Cerebellar nuclear complex (tissue), 1 donor: Measurements from ENCODE around the gene CCIN.

ENCODE experiments used
- DNase-seq, 2 experiments: peaks; one replicate each; lab custom pipeline; 2025; lab: John Stamatoyannopoulos, UW

CCIN gene

GRCh38 chr9:36140086-36141084 lies 28.8 kb upstream of the CCIN start:
- no peak for DNase-seq

GRCh38 chr9:36141288-36141687 lies 27.9 kb upstream of the CCIN start:
- DNase-seq, result no peak

DNA sequence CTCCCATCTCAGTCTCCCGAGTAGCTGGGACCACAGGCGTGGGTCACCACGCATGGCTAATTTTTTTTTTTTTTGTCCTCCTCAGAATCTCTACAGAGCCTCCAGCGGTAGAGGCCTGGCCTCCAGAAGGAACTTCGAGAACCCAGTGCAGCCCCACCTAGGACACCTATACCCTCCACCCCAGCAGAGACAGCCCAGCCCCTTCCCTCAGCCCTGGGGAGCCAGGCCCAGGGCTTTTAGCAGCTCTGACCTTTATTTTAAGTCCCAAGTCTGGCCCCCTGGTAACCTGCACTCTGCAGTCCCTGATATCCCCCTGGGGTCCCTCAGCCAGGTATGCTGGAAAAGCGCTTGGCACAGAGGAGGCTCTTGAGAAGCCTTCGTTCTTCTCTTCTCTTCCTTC lies 27.4 kb upstream of the CCIN start:
- DNase-seq, result no peak

DNA sequence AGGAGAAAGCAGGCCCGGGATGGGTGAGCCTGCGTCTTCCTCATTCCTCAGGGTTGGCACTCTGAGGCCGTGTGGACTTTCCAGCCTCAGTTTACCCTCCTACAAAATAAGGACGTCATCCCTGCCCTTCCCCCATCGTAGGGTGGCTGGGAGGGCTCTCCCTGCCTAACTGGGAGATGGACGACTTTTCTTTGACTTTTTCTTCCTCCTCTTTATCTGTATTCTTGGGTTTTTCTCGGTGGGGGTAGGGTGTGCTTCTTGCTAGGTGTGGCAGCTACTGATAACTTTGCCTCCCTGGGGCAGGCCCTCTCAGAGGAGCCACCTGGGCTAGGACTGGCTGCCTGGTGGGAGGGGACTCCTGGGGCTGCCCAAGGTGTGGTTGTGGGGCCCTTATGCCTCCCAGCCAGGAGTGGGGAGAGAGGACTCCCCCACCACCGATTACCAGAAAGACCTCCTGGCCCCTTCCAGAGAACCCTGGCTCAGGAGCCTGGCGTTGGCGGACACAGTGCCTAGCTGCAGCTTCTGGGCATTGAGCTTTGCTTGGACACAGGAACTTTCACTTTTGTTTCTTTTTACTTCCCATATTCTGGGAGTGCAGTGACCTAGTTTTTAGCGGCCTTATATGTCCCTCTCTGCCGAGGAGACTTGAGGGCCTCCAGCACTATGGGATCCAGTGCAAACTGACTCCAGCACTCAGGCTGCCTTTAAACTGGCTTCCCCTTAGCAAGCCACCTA lies 26.5 kb upstream of the CCIN start:
- DNase-seq, result no peak

DNA sequence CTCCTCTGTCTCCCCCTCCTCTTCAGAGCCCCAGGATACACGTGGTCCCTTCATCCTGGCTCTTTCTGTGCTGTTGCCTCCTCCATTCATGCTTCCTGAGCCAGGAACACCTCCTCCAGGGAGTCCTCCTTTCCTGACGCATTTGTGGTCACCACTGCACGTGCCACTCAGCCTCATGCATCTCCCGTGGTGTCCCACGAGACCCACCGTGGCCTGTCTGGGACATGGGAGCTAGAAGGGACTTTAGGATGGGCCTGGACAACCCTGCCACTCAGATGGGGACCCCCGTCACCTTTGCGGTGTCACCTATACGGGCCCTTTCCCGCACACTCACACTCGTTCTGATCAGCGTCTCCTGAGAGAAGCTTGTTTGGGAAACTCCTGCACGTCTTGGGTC lies 25.9 kb upstream of the CCIN start:
- DNase-seq, result no peak

- DNase-seq, result no peak
Measured at GRCh38 chr9:36144309-36145232, 24.6 kb upstream of the CCIN start.

DNA sequence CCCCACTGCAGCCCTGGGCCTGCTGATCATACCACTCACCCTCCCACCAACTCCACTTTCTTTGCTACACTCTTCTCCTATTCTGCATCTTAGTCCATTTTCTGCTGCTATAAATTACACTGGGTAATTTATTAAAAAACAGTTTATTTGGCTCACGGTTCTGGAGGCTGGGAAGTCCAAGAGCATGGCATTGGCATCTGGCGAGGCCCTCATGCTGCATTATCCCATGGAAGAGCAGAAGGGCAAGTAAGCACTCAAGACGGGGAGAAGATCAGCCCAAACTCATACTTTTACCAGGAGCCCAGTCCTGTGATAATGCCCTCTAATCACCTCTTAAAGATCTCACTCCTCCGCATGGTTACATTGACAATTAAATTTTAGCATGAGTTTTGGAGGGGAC lies 23.2 kb upstream of the CCIN start:
- no peak for DNase-seq

GRCh38 chr9:36146651-36147050 lies 22.5 kb upstream of the CCIN start:
- no peak for DNase-seq

DNA sequence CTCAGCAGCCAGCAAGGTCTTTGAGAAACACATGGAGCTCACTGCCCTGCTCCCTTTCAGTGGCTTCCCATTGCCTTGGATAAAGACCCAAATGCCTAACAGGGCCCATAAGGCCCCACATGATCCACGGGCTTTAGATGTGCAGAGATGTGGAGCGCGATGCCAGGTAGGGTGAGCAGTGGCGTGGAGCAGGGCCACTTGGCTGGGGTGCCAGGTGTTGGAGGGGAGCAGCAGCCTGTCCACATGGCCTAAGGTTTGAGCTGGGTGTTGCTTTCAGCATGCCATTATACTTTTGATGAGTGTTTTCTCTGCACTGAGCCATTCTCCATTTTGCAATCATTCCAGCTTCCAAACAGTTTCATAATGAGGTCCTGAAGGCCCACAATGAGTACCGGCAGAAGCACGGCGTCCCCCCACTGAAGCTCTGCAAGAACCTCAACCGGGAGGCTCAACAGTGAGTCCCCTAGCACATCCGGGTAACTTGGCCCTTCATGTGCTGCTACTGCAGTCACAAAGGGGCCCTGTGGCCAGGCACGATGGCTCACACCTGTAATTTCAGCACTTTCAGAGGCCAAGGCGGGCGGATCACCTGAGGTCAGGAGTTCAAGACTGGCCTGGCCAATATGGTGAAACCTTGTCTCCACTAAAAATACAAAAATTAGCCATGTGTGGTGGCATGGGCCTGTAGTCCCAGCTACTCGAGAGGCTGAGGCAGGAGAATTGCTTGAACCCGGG lies 21.6 kb upstream of the CCIN start:
- no peak for DNase-seq

DNA sequence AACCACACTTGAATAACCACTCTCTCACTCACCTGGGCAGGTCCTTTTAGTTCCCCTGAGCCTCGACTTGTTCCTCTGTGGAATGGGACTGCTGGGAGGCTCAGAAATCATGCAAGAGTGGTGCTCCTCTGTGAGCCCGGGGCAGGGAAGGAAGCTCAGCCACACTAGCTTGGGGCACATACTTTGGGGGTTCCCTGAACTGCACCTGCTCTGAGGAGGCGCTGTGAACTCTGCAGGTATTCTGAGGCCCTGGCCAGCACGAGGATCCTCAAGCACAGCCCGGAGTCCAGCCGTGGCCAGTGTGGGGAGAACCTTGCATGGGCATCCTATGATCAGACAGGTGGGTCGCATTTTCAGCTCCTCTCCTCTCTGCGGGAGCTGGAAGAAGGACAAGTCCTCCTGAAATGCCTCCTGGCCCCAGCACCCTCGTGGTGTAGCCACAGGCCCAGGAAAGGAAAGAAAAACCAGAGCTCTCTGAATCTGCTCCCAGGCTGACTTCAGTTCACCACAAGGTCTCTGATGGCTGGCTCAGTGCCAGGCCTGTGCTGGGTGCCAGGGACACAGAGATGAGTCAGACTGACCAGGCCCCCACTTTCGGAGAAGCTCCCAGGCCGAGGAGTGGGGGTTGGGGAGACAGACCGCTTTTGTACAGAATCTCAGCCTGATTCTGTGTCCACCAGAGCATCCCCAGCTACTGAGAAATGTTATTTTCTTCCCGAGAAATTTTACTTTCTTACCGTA lies 20.7 kb upstream of the CCIN start:
- DNase-seq, result peak; percentile 64 to 83

DNA sequence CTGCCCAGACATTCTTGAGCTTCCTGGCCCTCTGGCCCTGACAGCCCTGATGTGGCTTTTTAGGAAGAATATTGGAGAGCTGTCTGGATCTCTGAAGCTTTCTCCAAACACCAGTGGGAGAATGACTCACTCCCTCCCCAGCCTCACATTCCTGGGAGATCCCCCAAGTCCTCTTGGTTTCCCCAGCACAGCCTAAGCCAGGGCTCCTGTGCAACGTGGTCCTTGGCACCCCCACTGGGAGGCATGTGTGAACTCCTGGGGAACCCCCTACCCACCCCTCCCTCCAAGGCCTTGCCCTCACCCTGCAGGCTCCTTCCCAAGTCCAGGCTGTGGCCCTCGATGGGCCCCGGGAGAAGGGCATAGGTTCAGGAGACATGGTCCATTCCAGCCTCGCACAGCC lies 20.0 kb upstream of the CCIN start:
- no peak for DNase-seq

- no peak for DNase-seq
Measured at GRCh38 chr9:36150574-36151315, 18.4 kb upstream of the CCIN start.

DNA sequence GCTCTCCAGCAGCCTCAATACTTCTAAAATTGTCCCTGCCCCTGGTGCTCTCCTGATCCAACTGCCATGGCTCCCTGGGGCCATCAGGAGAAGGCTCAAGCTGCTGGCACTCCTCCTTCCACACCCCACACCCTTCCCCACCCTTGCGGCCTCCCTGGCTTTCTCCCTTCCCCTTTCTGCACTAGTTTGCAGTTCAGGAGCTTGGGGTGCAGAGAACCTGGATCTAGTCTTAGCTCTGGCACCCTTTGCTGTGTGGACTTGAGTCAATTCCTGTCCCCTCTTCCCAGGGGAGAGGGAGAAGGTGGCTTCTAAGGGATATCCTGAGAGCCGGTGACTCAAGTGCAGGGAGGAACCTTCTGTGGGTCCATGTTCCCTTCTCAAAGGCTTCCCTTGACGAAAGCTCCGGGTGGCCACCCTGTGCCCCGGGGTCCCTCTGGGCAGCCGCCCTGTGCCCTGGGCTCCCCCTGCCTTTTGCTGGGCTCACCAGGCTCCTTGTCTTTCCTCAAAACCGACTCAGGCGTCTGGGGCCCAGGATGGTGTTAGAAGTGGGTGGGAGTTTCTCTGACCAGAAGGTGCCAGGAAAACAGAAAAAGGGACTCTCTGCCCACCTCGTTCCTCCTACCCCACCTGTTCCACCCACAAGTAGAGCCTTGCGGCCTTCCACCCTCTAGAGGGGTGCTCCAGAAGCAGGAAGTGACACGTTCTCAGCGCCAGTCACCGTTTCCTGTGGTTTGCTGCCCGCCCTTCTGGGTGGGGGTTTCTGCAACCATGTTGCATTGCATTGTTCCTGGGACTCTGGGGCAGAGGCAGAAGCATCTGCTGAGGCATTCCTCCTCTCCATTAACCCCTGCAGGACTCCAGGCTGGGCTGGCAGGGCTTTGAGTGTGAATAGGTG lies 17.6 kb upstream of the CCIN start:
- no peak for DNase-seq

- DNase-seq, result no peak
Measured at GRCh38 chr9:36152741-36153438, 16.3 kb upstream of the CCIN start.

DNA sequence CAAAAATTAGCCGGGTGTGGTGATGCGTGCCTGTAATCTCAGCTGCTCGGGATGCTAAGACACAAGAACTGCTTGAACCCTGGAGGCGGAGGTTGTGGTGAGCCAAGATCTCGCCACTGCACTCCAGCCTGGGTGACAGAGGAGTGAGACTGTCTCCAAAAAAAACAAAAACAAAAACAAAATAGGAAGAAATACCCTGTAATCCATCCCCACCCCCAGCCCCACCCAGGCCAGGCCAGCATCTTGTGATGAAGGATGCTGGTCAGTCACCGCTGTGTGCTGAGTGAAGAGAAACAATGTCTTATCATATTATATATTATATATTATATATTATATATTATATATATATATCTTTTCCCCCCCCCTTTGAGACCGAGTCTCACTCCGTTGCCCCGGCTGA lies 15.4 kb upstream of the CCIN start:
- no peak for DNase-seq

DNA sequence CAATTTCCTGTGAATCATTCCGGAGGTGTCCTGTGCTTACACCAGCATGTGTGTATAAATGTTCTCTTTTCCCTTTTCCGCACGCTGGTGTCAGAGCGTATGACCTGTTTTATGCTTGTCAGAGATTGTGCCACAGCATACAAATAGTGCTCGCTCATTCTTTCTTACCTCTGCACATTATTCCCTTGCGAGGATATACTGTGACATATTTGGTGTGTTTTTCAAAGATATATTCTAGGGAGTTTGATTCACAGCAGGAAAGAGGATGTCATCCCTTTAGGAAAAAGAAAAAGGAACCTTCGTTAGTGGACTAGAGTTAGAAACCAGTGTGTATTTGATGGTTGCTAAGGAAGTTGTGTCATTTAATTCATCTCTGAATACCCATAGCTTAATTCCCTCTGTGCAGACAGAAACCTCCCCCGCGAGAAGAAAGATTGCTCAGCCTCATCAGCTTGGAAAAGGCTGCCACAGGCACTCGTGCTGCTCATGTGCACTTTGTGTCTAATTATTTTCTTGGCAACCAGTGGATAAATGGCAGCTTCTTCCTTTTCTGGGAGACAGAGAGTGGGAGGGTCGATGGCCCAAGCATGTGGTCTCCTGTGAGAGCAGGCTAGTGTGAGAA lies 14.7 kb upstream of the CCIN start:
- no peak for DNase-seq

DNA sequence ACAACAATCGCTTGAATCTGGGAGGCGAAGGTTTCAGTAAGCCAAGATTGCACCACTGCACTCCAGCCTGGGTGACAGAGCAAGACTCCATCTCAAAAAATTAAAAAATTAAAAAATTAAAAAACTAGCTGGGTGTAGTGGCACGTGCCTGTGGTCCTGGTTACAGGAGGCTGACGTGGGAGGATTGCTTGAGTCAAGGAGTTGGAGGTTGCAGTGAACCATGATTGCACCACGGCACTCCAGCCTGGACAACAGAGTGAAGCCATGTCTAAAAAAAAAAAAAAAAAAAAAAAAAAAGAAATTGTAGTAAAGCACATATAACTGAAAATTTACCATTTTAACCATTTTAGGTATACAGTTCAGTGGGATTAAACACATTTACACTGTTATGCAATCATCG lies 13.1 kb upstream of the CCIN start:
- DNase-seq, result no peak

- DNase-seq, result no peak
Measured at GRCh38 chr9:36158122-36158521, 11.1 kb upstream of the CCIN start.
